Fibroblast of lung (primary cell): ENCODE data around the gene RRBP1. TPM values are rescaled to one million over a fixed set of nuclear protein-coding genes. Genes with fewer than 3 reads are reported as not detected.
A peak's percentile ranks its signal among the peaks of the same experiment; 100 is the strongest.

ENCODE experiments used
- DNase-seq, 2 donors: peaks; one replicate each; pipeline versions ENCODE4 v3.0.0 to v3.0.0-alpha.2; 2010; ENCODE audit warnings: low read depth in 2 of 2
- H2AFZ ChIP-seq: 2 replicates; pipeline ENCODE4 v1.5.1; 2012; ENCODE audit warnings: low read length, control low read depth, inconsistent platforms
- H3K27ac ChIP-seq: 2 replicates; pipeline ENCODE4 v1.5.1; 2011; ENCODE audit warnings: low read length, control low read depth; ENCODE audit not compliant: insufficient read depth
- H3K27me3 ChIP-seq: 2 replicates; pipeline ENCODE4 v1.5.1; 2011; ENCODE audit warnings: mild to moderate bottlenecking, low read length; ENCODE audit not compliant: control insufficient read depth, insufficient read depth
- H3K36me3 ChIP-seq: 2 replicates; pipeline ENCODE4 v1.5.1; 2011; ENCODE audit warnings: low read length; ENCODE audit not compliant: control insufficient read depth, insufficient read depth
- H3K4me1 ChIP-seq: 2 replicates; pipeline ENCODE4 v1.5.1; 2011; ENCODE audit warnings: low read length; ENCODE audit not compliant: control insufficient read depth, insufficient read depth; ENCODE audit errors: extremely low read depth
- H3K4me2 ChIP-seq: 2 replicates; pipeline ENCODE4 v1.5.1; 2011; ENCODE audit warnings: low read length, control low read depth; ENCODE audit not compliant: insufficient read depth; ENCODE audit errors: extremely low read depth
- H3K4me3 ChIP-seq, 4 experiments: fragments of 200-600 bp in 1 of 4; sonication (generic) in 1 of 4; replicated peaks in 1 of 4; 2 replicates each; pipeline ENCODE4 v1.5.1; 2011 to 2016; ENCODE audit warnings: low read length in 4 of 4, low read depth in 3 of 4, mild to moderate bottlenecking in 3 of 4, control low read depth in 2 of 4, inconsistent platforms in 1 of 4, mixed read lengths in 1 of 4; ENCODE audit not compliant: insufficient read depth in 1 of 4; ENCODE audit errors: control extremely low read depth in 1 of 4
- H3K79me2 ChIP-seq: 2 replicates; pipeline ENCODE4 v1.5.1; 2012; ENCODE audit warnings: mild to moderate bottlenecking, low read length, inconsistent platforms; ENCODE audit not compliant: control insufficient read depth, insufficient read depth
- H3K9ac ChIP-seq: 2 replicates; pipeline ENCODE4 v1.5.1; 2011; ENCODE audit warnings: mild to moderate bottlenecking, low read length, control low read depth; ENCODE audit not compliant: insufficient read depth
- H3K9me3 ChIP-seq: 2 replicates; pipeline ENCODE4 v1.5.1; 2012; ENCODE audit warnings: low read depth, low read length; ENCODE audit not compliant: control insufficient read depth, insufficient read depth
- H4K20me1 ChIP-seq: 2 replicates; pipeline ENCODE4 v1.5.1; 2011; ENCODE audit warnings: low read length; ENCODE audit not compliant: control insufficient read depth, insufficient read depth; ENCODE audit errors: extremely low read depth
- EZH2 ChIP-seq: IDR thresholded peaks from 2 replicates; pipeline ENCODE4 v1.5.1; 2012; ENCODE audit warnings: low read length, control low read depth, mild to moderate bottlenecking; ENCODE audit errors: missing control alignments
- polyA plus RNA-seq, 2 donors: library from polyadenylated mRNA; depleted of rRNA in 1 of 2; stranded (reverse) in 1 of 2; unstranded in 1 of 2; fragments of >200 nt; gene quantifications; 2 replicates each; pipeline ENCODE4 v1.2.1, GENCODE V29; 2011 to 2012; ENCODE audit warnings: missing spikeins in 1 of 2
- total RNA-seq: library from RNA; depleted of rRNA; stranded (reverse); fragments of >200 nt; gene quantifications from 2 replicates; pipeline ENCODE4 v1.2.1, GENCODE V29; 2014
- TF ChIP-seq, protein P1 (sequence below), 2 donors: IDR thresholded peaks in 1 of 2; conservative IDR thresholded peaks in 1 of 2; 1 replicate in 1 of 2; 2 replicates in 1 of 2; pipeline ENCODE4 v1.5.1; 2011 to 2012; ENCODE audit warnings: low read length in 2 of 2, control low read depth in 1 of 2, inconsistent platforms in 1 of 2, low read depth in 1 of 2, mild to moderate bottlenecking in 1 of 2

The RRBP1 gene
- total and polyA plus RNA-seq, 2 donors (not counting 1 experiment from before 2014, with no cell fraction given): 169 to 233 TPM

DNA sequence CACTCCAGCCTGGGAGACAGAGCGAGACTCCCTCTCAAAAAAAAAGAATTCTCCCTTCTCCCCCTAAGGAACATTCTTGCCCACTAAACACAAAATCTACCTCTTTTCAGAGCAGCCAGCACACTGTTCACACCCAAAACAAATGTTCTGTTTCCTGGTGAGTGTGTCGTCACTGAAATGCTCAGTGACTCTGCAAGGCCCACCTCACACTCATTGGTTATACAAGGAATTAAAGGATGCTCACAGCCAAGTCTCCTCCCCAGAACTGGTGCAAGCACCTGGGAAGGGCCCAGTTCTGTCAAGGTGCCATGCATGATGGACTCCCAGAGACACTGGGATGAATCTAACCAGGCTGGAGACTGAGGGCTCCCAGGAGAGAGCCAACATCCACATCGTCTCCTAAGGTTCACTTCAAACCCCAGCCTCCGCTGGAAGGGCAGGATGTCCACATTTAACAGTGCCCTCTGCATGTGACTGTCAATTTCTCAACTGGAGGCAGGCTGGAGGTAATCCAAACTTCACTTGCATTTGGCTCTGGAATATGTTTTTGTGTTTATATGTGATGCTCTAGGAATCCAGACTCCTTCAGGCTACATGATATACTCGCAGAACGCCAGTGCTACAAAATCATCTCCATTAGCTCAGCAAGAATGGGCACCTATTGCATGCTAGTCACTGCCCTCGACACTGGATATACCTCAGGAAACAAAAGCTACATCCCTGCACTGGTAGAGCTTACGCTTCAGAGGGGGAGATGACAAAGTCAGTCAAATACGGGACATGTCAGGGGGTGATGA, 7.1 kb downstream of the RRBP1 start:
- Histone ChIP-seq H3K36me3 (peaks cover 10% of the 10 kb centered on the region), H2AFZ (no peak overlapping the region), H3K4me1 (peaks cover 16% of the 10 kb centered on the region), H3K4me2 (no peak overlapping the region), H3K9ac (no peak overlapping the region), H4K20me1 (peaks cover 5% of the 10 kb centered on the region), H3K27ac (no peak overlapping the region), H3K27me3 (no peaks in the 10 kb centered on the region), H3K79me2 (peaks cover 99% of the 10 kb centered on the region), H3K4me3 (no peak overlapping the region), H3K9me3 (no peaks in the 10 kb centered on the region)
- TF ChIP-seq EZH2: no peak
- TF ChIP-seq, protein P1, sequence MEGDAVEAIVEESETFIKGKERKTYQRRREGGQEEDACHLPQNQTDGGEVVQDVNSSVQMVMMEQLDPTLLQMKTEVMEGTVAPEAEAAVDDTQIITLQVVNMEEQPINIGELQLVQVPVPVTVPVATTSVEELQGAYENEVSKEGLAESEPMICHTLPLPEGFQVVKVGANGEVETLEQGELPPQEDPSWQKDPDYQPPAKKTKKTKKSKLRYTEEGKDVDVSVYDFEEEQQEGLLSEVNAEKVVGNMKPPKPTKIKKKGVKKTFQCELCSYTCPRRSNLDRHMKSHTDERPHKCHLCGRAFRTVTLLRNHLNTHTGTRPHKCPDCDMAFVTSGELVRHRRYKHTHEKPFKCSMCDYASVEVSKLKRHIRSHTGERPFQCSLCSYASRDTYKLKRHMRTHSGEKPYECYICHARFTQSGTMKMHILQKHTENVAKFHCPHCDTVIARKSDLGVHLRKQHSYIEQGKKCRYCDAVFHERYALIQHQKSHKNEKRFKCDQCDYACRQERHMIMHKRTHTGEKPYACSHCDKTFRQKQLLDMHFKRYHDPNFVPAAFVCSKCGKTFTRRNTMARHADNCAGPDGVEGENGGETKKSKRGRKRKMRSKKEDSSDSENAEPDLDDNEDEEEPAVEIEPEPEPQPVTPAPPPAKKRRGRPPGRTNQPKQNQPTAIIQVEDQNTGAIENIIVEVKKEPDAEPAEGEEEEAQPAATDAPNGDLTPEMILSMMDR (conservative IDR thresholded peaks at IDR 0.05 in 1 of 2, IDR thresholded peaks at IDR 0.05 in 1 of 2; ENCODE audit: low read depth in 1 of 2, low read length in 2 of 2): no peak
- DNase-seq: peak in 1 of 2 donors; percentile 76

DNA sequence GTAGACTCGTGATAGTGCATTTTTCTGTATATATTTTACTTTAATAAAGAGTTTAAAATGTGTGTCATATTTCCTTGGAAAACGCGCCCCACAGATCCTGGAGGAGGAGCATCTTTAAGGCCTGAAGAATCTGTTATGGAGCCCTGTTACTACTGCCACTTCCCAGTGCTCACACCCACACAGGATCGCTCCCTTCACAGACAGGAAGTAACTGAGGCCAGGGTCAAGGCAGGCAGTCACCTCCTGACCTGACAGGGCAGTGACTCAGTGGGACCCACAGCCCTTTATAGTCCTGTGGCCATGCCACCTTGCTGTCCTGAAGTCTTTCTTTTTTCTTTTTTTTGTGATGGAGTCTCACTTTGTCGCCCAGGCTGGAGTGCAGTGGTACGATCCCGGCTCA, 9.0 kb downstream of the RRBP1 start:
- H3K27ac ChIP-seq: no peak overlapping the region
- H3K9ac ChIP-seq: no peak overlapping the region
- peaks cover 6% of the 10 kb centered on the region for H3K36me3 ChIP-seq
- DNase-seq: no peak
- H4K20me1 ChIP-seq: peaks cover 6% of the 10 kb centered on the region
- H3K4me3 ChIP-seq: no peak overlapping the region
- no peak overlapping the region for H3K4me2 ChIP-seq
- TF ChIP-seq EZH2: no peak
- TF ChIP-seq, protein P1 (conservative IDR thresholded peaks at IDR 0.05 in 1 of 2, IDR thresholded peaks at IDR 0.05 in 1 of 2; ENCODE audit: low read depth in 1 of 2, low read length in 2 of 2): no peak
- no peaks in the 10 kb centered on the region for H3K27me3 ChIP-seq
- no peaks in the 10 kb centered on the region for H3K9me3 ChIP-seq
- peaks cover 98% of the 10 kb centered on the region for H3K79me2 ChIP-seq
- peaks cover 18% of the 10 kb centered on the region for H3K4me1 ChIP-seq
- H2AFZ ChIP-seq: no peak overlapping the region

DNA sequence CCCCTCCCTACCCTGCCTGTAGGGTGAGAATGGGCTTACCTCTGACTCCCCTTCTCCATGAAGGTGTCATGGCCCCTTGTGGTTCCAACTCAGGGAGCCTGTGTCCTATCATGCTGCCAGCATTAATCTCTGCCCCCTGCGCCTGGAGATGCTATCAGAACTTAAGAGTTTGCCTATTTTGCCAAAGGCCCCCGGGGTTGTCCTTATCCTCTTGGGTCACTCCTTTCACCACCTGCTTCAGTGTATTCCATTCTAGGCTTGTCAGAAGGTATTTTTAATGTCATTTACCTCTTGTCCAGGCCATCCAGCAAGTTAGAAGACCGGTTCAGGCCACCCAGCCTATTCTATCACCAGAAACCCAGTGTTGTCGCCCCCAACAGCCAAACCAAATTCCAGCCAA, 10.5 kb downstream of the RRBP1 start:
- Histone ChIP-seq H3K4me1 (peaks cover 18% of the 10 kb centered on the region), H3K36me3 (peaks cover 8% of the 10 kb centered on the region), H3K9ac (no peak overlapping the region), H2AFZ (no peak overlapping the region), H3K9me3 (no peaks in the 10 kb centered on the region), H3K4me3 (no peak overlapping the region), H4K20me1 (peaks cover 6% of the 10 kb centered on the region), H3K79me2 (peaks cover 91% of the 10 kb centered on the region), H3K27me3 (no peaks in the 10 kb centered on the region), H3K27ac (no peak overlapping the region), H3K4me2 (no peak overlapping the region)
- TF ChIP-seq, protein P1 (conservative IDR thresholded peaks at IDR 0.05 in 1 of 2, IDR thresholded peaks at IDR 0.05 in 1 of 2; ENCODE audit: low read depth in 1 of 2, low read length in 2 of 2): no peak
- TF ChIP-seq EZH2: no peak
- DNase-seq: no peak
